ENCODE results near the gene ZNRF1.

- TF ChIP-seq CTCF (conservative IDR thresholded peaks at IDR 0.05; ENCODE audit: low read depth, low read length) (no peak), EZH2 (IDR thresholded peaks at IDR 0.05; ENCODE audit: borderline replicate concordance, low read depth, low read length, poor library complexity, severe bottlenecking) (no peak)
Observed at GRCh38 chr16:74949309-74949708, 49.5 kb upstream of the ZNRF1 start.
